IMR-90 (cell line): ENCODE measurements around the gene ALG8.

Experiments
- CEBPB ChIP-seq: IDR thresholded peaks from 2 replicates; pipeline ENCODE4 v1.6.1; 2012; ENCODE audit warnings: low read depth, low read length, improper control_type of control experiment
- CTCF ChIP-seq: conservative IDR thresholded peaks from 2 replicates; pipeline ENCODE4 v1.5.1; 2012; ENCODE audit warnings: mild to moderate bottlenecking, low read depth, low read length, improper control_type of control experiment
- MAFK ChIP-seq: IDR thresholded peaks from 2 replicates; pipeline ENCODE4 v1.6.1; 2012; ENCODE audit warnings: low read depth, low read length, improper control_type of control experiment
- MXI1 ChIP-seq: IDR thresholded peaks from 2 replicates; pipeline ENCODE4 v1.6.1; 2012; ENCODE audit warnings: low read depth, mild to moderate bottlenecking, low read length, moderate library complexity, borderline replicate concordance
- POLR2A ChIP-seq: IDR thresholded peaks from 2 replicates; pipeline ENCODE4 v1.6.1; 2012; ENCODE audit warnings: mild to moderate bottlenecking, low read depth, low read length
- RAD21 ChIP-seq: IDR thresholded peaks from 2 replicates; pipeline ENCODE4 v1.6.1; 2012; ENCODE audit warnings: low read length, improper control_type of control experiment
- RFX5 ChIP-seq: IDR thresholded peaks from 2 replicates; pipeline ENCODE4 v1.8.0; 2012; ENCODE audit warnings: low read depth, mild to moderate bottlenecking, low read length, moderate library complexity
- SMC3 ChIP-seq: fragments of 150-350 bp; IDR thresholded peaks from 2 replicates; pipeline ENCODE4 v1.6.1; 2016; ENCODE audit warnings: low read depth, mild to moderate bottlenecking, antibody characterized with exemption, low read length, moderate library complexity
- USF2 ChIP-seq: fragments of 150-350 bp; IDR thresholded peaks from 2 replicates; pipeline ENCODE4 v1.6.1; 2017; ENCODE audit warnings: mild to moderate bottlenecking, antibody characterized with exemption, low read length, low read depth

GRCh38 chr11:78060533-78060932 lies 78.9 kb downstream of the ALG8 start:
- TF ChIP-seq CTCF (no peak), MAFK (no peak), SMC3 (no peak), RAD21 (no peak), USF2 (no peak), RFX5 (no peak), POLR2A (no peak), MXI1 (no peak), CEBPB (no peak)
